H9 (cell line): ENCODE results near the gene EIF6. TPM values are rescaled to one million over a fixed set of nuclear protein-coding genes. Genes with fewer than 3 reads are reported as not detected.
"Not testable (repeated sequence)": the region's sequence is repeated elsewhere in the genome, so short reads cannot be mapped to it uniquely, and the experiment has no call there.

Experiments used
- DNase-seq: peaks from one replicate; pipeline ENCODE4 v3.0.0-alpha.2; 2017
- H2AFZ ChIP-seq: one replicate; pipeline ENCODE4 v1.6.1; 2013; ENCODE audit warnings: mild to moderate bottlenecking, low read length, control low read depth, moderate library complexity
- H2AK5ac ChIP-seq: 2 replicates; pipeline ENCODE4 v1.6.1; 2013; ENCODE audit warnings: low read length, control low read depth, mixed read lengths; ENCODE audit not compliant: insufficient read length
- H2BK120ac ChIP-seq: one replicate; pipeline ENCODE4 v1.6.1; 2013; ENCODE audit warnings: low read depth, mild to moderate bottlenecking, low read length, control low read depth, inconsistent platforms; ENCODE audit not compliant: poor library complexity, severe bottlenecking
- H2BK12ac ChIP-seq: 2 replicates; pipeline ENCODE4 v1.6.1; 2013; ENCODE audit warnings: low read length, control low read depth, mixed read lengths, low read depth; ENCODE audit not compliant: insufficient read length
- H2BK15ac ChIP-seq: 2 replicates; pipeline ENCODE4 v1.6.1; 2013; ENCODE audit warnings: low read depth, low read length, control low read depth
- H2BK20ac ChIP-seq: one replicate; pipeline ENCODE4 v1.6.1; 2013; ENCODE audit warnings: low read depth, mild to moderate bottlenecking, low read length, control low read depth, inconsistent platforms; ENCODE audit not compliant: poor library complexity, severe bottlenecking
- H2BK5ac ChIP-seq: 2 replicates; pipeline ENCODE4 v1.6.1; 2013; ENCODE audit warnings: low read length, control low read depth, mixed read lengths; ENCODE audit not compliant: insufficient read length
- H3K14ac ChIP-seq: 2 replicates; pipeline ENCODE4 v1.6.1; 2013; ENCODE audit warnings: low read length, control low read depth; ENCODE audit not compliant: insufficient read depth
- H3K18ac ChIP-seq: 2 replicates; pipeline ENCODE4 v1.6.1; 2013; ENCODE audit warnings: low read depth, mild to moderate bottlenecking, mixed read lengths, low read length, control low read depth; ENCODE audit not compliant: insufficient read length
- H3K23ac ChIP-seq: 2 replicates; pipeline ENCODE4 v1.6.1; 2013; ENCODE audit warnings: low read length, control low read depth, mixed read lengths, low read depth; ENCODE audit not compliant: insufficient read length
- H3K23me2 ChIP-seq: 2 replicates; pipeline ENCODE4 v1.6.1; 2013; ENCODE audit warnings: low read depth, mild to moderate bottlenecking, mixed read lengths, low read length, control low read depth; ENCODE audit not compliant: insufficient read length, poor library complexity, severe bottlenecking
- H3K27ac ChIP-seq: 2 replicates; pipeline ENCODE4 v1.5.1; 2013; ENCODE audit warnings: low read length, control low read depth, mixed read lengths, low read depth; ENCODE audit not compliant: insufficient read length
- H3K27me3 ChIP-seq: 2 replicates; pipeline ENCODE4 v1.6.1; 2013; ENCODE audit warnings: low read length, control low read depth, inconsistent platforms; ENCODE audit not compliant: insufficient read depth
- H3K4ac ChIP-seq: 2 replicates; pipeline ENCODE4 v1.6.1; 2013; ENCODE audit warnings: low read depth, mild to moderate bottlenecking, control low read depth, inconsistent platforms, low read length, moderate library complexity
- H3K4me1 ChIP-seq: 2 replicates; pipeline ENCODE4 v1.6.1; 2013; ENCODE audit warnings: low read length, control low read depth, inconsistent platforms; ENCODE audit not compliant: insufficient read depth
- H3K4me2 ChIP-seq: 2 replicates; pipeline ENCODE4 v1.6.1; 2013; ENCODE audit warnings: low read length, control low read depth, mixed read lengths; ENCODE audit not compliant: insufficient read length, insufficient read depth
- H3K56ac ChIP-seq: 2 replicates; pipeline ENCODE4 v1.6.1; 2013; ENCODE audit warnings: low read depth, mild to moderate bottlenecking, mixed read lengths, low read length, control low read depth; ENCODE audit not compliant: insufficient read length
- H3K79me1 ChIP-seq: 2 replicates; pipeline ENCODE4 v1.6.1; 2013; ENCODE audit warnings: low read depth, mild to moderate bottlenecking, moderate library complexity, low read length, control low read depth, inconsistent platforms; ENCODE audit not compliant: insufficient read depth, poor library complexity, severe bottlenecking
- H3K79me2 ChIP-seq: 2 replicates; pipeline ENCODE4 v1.6.1; 2013; ENCODE audit warnings: low read length, control low read depth, inconsistent platforms; ENCODE audit not compliant: insufficient read depth
- H3K9ac ChIP-seq: 2 replicates; pipeline ENCODE4 v1.6.1; 2013; ENCODE audit warnings: low read length, control low read depth, mixed read lengths; ENCODE audit not compliant: insufficient read length; ENCODE audit errors: extremely low read depth
- H3K9me3 ChIP-seq: one replicate; pipeline ENCODE4 v1.6.1; 2013; ENCODE audit warnings: low read depth, low read length, inconsistent platforms; ENCODE audit not compliant: control insufficient read depth
- H3T11ph ChIP-seq: one replicate; pipeline ENCODE4 v1.6.1; 2013; ENCODE audit warnings: mild to moderate bottlenecking, low read length, control low read depth, inconsistent platforms
- H4K20me1 ChIP-seq: one replicate; pipeline ENCODE4 v1.6.1; 2013; ENCODE audit not compliant: control insufficient read depth, insufficient read length, insufficient read depth
- H4K5ac ChIP-seq: 2 replicates; pipeline ENCODE4 v1.6.1; 2013; ENCODE audit warnings: low read depth, mild to moderate bottlenecking, mixed read lengths, low read length, control low read depth; ENCODE audit not compliant: insufficient read length
- H4K8ac ChIP-seq: replicated peaks from 2 replicates; pipeline ENCODE4 v1.6.1; 2013; ENCODE audit warnings: low read length, control low read depth, mixed read lengths, low read depth; ENCODE audit not compliant: insufficient read length
- H4K91ac ChIP-seq: 2 replicates; pipeline ENCODE4 v1.6.1; 2013; ENCODE audit warnings: low read depth, mild to moderate bottlenecking, moderate library complexity, mixed read lengths, low read length, control low read depth; ENCODE audit not compliant: insufficient read length
- H3K27ac Mint-ChIP-seq, 3 experiments: 2 replicates in 2 of 3; 3 replicates in 1 of 3; pipeline ENCODE4 v1.8.0; 2020 to 2021; ENCODE audit warnings: mixed read lengths in 3 of 3, mild to moderate bottlenecking in 1 of 3, moderate library complexity in 1 of 3
- H3K27me3 Mint-ChIP-seq: 2 replicates; pipeline ENCODE4 v1.8.0; 2021; ENCODE audit warnings: low read depth, mild to moderate bottlenecking, moderate library complexity, mixed read lengths
- H3K36me3 Mint-ChIP-seq, 3 experiments: 2 replicates in 2 of 3; 3 replicates in 1 of 3; pipeline ENCODE4 v1.8.0; 2020 to 2021; ENCODE audit warnings: low read depth in 3 of 3, mixed read lengths in 3 of 3; ENCODE audit not compliant: insufficient read depth in 1 of 3
- H3K4me1 Mint-ChIP-seq, 2 experiments: 2 replicates each; pipeline ENCODE4 v1.8.0; 2020; ENCODE audit warnings: mixed read lengths in 2 of 2
- H3K4me3 Mint-ChIP-seq, 2 experiments: 2 replicates in 1 of 2; 3 replicates in 1 of 2; pipeline ENCODE4 v1.8.0; 2020 to 2021; ENCODE audit warnings: mild to moderate bottlenecking in 2 of 2, mixed read lengths in 2 of 2, moderate library complexity in 1 of 2
- H3K9me3 Mint-ChIP-seq, 2 experiments: 2 replicates in 1 of 2; 3 replicates in 1 of 2; pipeline ENCODE4 v1.8.0; 2020; ENCODE audit warnings: mild to moderate bottlenecking in 2 of 2, mixed read lengths in 2 of 2, moderate library complexity in 1 of 2
- WGBS: extraction: QIAGEN DNeasy Blood & Tissue Kit; methylation state at CpG from one replicate; pipeline ENCODE4 v1.1.7; 2013; ENCODE audit warnings: missing lambda C conversion rate, low lambda C conversion rate, mixed read lengths; ENCODE audit not compliant: insufficient read length; ENCODE audit errors: extremely low coverage; 5-methylcytosine and 5-hydroxymethylcytosine counted together
- total RNA-seq: library from RNA; stranded (reverse); gene quantifications from 2 replicates; pipeline ENCODE4 v1.2.1, GENCODE V29; 2021
- TF ChIP-seq, protein P1 (sequence below): fragments of 200-600 bp; sonication (generic); conservative IDR thresholded peaks from 3 replicates; pipeline ENCODE4 v1.8.0; 2021; ENCODE audit warnings: antibody characterized with exemption, mild to moderate bottlenecking

EIF6 gene
- total RNA-seq, 1 experiment from 2014 or later: 150 TPM

DNA sequence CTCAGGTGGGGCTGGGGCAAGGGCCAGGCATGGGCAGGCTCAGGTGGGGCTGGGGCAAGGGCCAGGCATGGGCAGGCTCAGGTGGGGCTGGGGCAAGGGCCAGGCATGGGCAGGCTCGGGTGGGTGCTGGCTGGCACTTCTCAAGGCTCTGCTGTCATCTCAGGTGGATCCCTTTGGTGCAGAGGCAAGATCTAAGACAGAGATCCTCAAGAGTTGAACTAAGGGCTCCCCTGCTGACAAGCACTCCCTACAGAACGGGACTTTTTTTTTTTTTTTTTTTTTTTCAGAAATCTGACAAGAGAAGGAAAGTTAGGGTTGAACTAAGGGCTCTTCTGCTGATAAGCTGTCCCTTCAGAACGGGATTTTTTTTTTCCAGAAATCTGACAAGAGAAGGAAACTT, 31.6 kb downstream of the EIF6 start:
- H3K14ac ChIP-seq: no peak overlapping the region
- H3K79me1 ChIP-seq: no peaks in the 10 kb centered on the region
- no peaks in the 10 kb centered on the region for H3K27me3 ChIP-seq
- no peak overlapping the region for H3T11ph ChIP-seq
- no peak overlapping the region for H2AK5ac ChIP-seq
- no peak overlapping the region for H4K5ac ChIP-seq
- no peak overlapping the region for H3K4me2 ChIP-seq
- Mint-ChIP-seq H3K27ac (no peak overlapping the region), H3K4me1 (peaks cover 28 to 36% of the 10 kb centered on the region in 2 experiments), H3K27me3 (no peaks in the 10 kb centered on the region; the same call in 1 of the 2 replicates), H3K4me3 (no peak overlapping the region), H3K9me3 (no peaks in the 10 kb centered on the region; a peak in 1 of 5 replicates), H3K36me3 (peaks cover 0 to 56% (median 38%) of the 10 kb centered on the region in 3 experiments; a peak in 4 of 7 replicates)
- H4K8ac ChIP-seq: no peak overlapping the region
- H2AFZ ChIP-seq: no peak overlapping the region
- H3K4ac ChIP-seq: no peak overlapping the region
- no peak for DNase-seq
- no CpG with 5 or more reads among the region's 3 CpGs for WGBS
- no peaks in the 10 kb centered on the region for H4K20me1 ChIP-seq
- H4K91ac ChIP-seq: no peak overlapping the region
- no peaks in the 10 kb centered on the region for H3K23me2 ChIP-seq
- H2BK5ac ChIP-seq: no peak overlapping the region
- no peak overlapping the region for H3K18ac ChIP-seq
- TF ChIP-seq, protein P1, sequence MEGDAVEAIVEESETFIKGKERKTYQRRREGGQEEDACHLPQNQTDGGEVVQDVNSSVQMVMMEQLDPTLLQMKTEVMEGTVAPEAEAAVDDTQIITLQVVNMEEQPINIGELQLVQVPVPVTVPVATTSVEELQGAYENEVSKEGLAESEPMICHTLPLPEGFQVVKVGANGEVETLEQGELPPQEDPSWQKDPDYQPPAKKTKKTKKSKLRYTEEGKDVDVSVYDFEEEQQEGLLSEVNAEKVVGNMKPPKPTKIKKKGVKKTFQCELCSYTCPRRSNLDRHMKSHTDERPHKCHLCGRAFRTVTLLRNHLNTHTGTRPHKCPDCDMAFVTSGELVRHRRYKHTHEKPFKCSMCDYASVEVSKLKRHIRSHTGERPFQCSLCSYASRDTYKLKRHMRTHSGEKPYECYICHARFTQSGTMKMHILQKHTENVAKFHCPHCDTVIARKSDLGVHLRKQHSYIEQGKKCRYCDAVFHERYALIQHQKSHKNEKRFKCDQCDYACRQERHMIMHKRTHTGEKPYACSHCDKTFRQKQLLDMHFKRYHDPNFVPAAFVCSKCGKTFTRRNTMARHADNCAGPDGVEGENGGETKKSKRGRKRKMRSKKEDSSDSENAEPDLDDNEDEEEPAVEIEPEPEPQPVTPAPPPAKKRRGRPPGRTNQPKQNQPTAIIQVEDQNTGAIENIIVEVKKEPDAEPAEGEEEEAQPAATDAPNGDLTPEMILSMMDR: no peak
- no peak overlapping the region for H3K23ac ChIP-seq
- no peak overlapping the region for H3K27ac ChIP-seq
- H2BK15ac ChIP-seq: no peak overlapping the region
- no peak overlapping the region for H2BK12ac ChIP-seq
- no peaks in the 10 kb centered on the region for H3K9me3 ChIP-seq
- H3K56ac ChIP-seq: no peak overlapping the region
- no peaks in the 10 kb centered on the region for H3K79me2 ChIP-seq
- H2BK120ac ChIP-seq: no peak overlapping the region
- no peaks in the 10 kb centered on the region for H3K4me1 ChIP-seq
- no peak overlapping the region for H3K9ac ChIP-seq
- H2BK20ac ChIP-seq: no peak overlapping the region

DNA sequence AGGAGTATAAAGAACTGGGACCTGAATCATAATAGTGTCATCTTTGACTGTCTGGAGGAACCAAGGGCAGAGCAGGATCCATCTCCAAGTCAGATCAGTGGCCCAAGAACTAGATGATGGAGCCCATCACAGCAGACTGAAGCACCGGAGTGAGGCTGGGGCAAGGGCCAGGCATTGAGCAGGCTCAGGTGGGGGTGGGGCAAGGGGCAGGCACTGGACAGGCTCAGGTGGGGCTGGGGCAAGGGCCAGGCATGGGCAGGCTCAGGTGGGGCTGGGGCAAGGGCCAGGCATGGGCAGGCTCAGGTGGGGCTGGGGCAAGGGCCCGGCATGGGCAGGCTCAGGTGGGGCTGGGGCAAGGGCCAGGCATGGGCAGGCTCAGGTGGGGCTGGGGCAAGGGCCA, 32.0 kb downstream of the EIF6 start:
- not testable (repeated sequence) for H2BK5ac ChIP-seq, H2BK12ac ChIP-seq, H4K8ac ChIP-seq, H2BK120ac ChIP-seq, H3K9me3 ChIP-seq, H3K27me3 Mint-ChIP-seq, H4K91ac ChIP-seq, H3K4ac ChIP-seq, H3K79me1 ChIP-seq, H2BK20ac ChIP-seq, H3K23ac ChIP-seq, H4K20me1 ChIP-seq, H3K18ac ChIP-seq, H3K79me2 ChIP-seq, H3K27ac ChIP-seq, H2BK15ac ChIP-seq, H3T11ph ChIP-seq, H3K9me3 Mint-ChIP-seq, H2AK5ac ChIP-seq, H4K5ac ChIP-seq, H3K9ac ChIP-seq, H3K27me3 ChIP-seq, DNase-seq, H3K4me2 ChIP-seq, H2AFZ ChIP-seq, H3K23me2 ChIP-seq, H3K4me3 Mint-ChIP-seq, H3K4me1 ChIP-seq, H3K56ac ChIP-seq, H3K14ac ChIP-seq
- Mint-ChIP-seq H3K36me3 (peaks cover 0 to 60% (median 41%) of the 10 kb centered on the region in 3 experiments; a peak in 4 of 7 replicates), H3K4me1 (peaks cover 28 to 36% of the 10 kb centered on the region in 2 experiments), H3K27ac (peak overlapping the region in 1 of 3 experiments; percentile 57; a peak in 2 of 7 replicates)
- no CpG with 5 or more reads among the region's 2 CpGs for WGBS
